OCI-LY3 (cell line): ENCODE results near the gene ISLR2.
"Not testable (repeated sequence)": the region's sequence is repeated elsewhere in the genome, so short reads cannot be mapped to it uniquely, and the experiment has no call there.

Experiments used
- H2AFZ ChIP-seq: fragments of 200-600, 300-600 bp; shearing (Covaris generic); 2 replicates; pipeline ENCODE4 v1.6.0; 2014; ENCODE audit warnings: antibody characterized with exemption, low read depth, low read length
- H3K27ac ChIP-seq: fragments of 200-600, 300-600 bp; sonication (generic); 2 replicates; pipeline ENCODE4 v1.5.1; 2014; ENCODE audit warnings: mild to moderate bottlenecking, low read length, moderate library complexity, mixed read lengths
- H3K27me3 ChIP-seq: fragments of 200-600, 300-600 bp; sonication (generic); 2 replicates; pipeline ENCODE4 v1.6.1; 2014; ENCODE audit warnings: low read depth, low read length, mixed read lengths
- H3K36me3 ChIP-seq: fragments of 200-600, 300-600 bp; sonication (generic); replicated peaks from 2 replicates; pipeline ENCODE3; 2014; ENCODE audit warnings: low read depth, low read length, mixed read lengths
- H3K4me1 ChIP-seq: fragments of 300-600, 200-600 bp; sonication (generic); 2 replicates; pipeline ENCODE4 v1.6.1; 2014; ENCODE audit warnings: low read length, mixed read lengths
- H3K4me2 ChIP-seq: fragments of 200-600, 300-600 bp; sonication (generic); 2 replicates; pipeline ENCODE4 v1.6.1; 2014; ENCODE audit warnings: low read length, mixed read lengths
- H3K4me3 ChIP-seq: fragments of 300-600, 200-600 bp; sonication (generic); 2 replicates; pipeline ENCODE4 v1.5.1; 2014; ENCODE audit warnings: antibody characterized with exemption, mild to moderate bottlenecking, low read length, moderate library complexity
- H3K79me2 ChIP-seq: fragments of 300-600, 200-600 bp; shearing (Covaris generic); 2 replicates; pipeline ENCODE4 v1.6.1; 2014; ENCODE audit warnings: mild to moderate bottlenecking, low read length, mixed read lengths
- H3K9ac ChIP-seq: fragments of 300-600, 200-600 bp; shearing (Covaris generic); 2 replicates; pipeline ENCODE4 v1.6.0; 2014; ENCODE audit warnings: mild to moderate bottlenecking, low read length, moderate library complexity
- H3K9me3 ChIP-seq: fragments of 200-600, 300-600 bp; shearing (Covaris generic); 2 replicates; pipeline ENCODE4 v1.6.1; 2014; ENCODE audit warnings: low read length, mixed read lengths; ENCODE audit not compliant: insufficient read depth
- H4K20me1 ChIP-seq: fragments of 200-600, 300-600 bp; sonication (generic); 2 replicates; pipeline ENCODE4 v1.6.1; 2016; ENCODE audit warnings: low read length, mixed read lengths; ENCODE audit not compliant: insufficient read depth
- CTCF ChIP-seq: fragments of 200-600, 300-600 bp; sonication (generic); IDR thresholded peaks from 2 replicates; pipeline ENCODE4 v1.5.1; 2014; ENCODE audit warnings: antibody characterized with exemption, low read length, low read depth
- EZH2phosphoT487 ChIP-seq: fragments of 200-600 bp; shearing (Covaris generic); IDR thresholded peaks from 2 replicates; pipeline ENCODE4 v1.6.1; 2018; ENCODE audit warnings: antibody characterized with exemption, mixed run types, low read depth

ISLR2 gene

GRCh38 chr15:74158855-74159650, 28.7 kb downstream of the ISLR2 start:
- Histone ChIP-seq H3K4me1 (peaks cover 32% of the 10 kb centered on the region), H3K9me3 (no peaks in the 10 kb centered on the region), H4K20me1 (no peaks in the 10 kb centered on the region), H3K27me3 (peaks cover 43% of the 10 kb centered on the region), H2AFZ (no peak overlapping the region), H3K9ac (no peak overlapping the region), H3K27ac (peak overlapping the region; percentile 4; the same call in 1 of the 2 replicates), H3K4me2 (peak overlapping the region; percentile 59), H3K36me3 (no peaks in the 10 kb centered on the region), H3K4me3 (peak overlapping the region; percentile 28), H3K79me2 (no peaks in the 10 kb centered on the region)
- TF ChIP-seq EZH2phosphoT487 = no peak
- TF ChIP-seq CTCF = no peak

GRCh38 chr15:74159773-74160172, 29.4 kb downstream of the ISLR2 start:
- H3K79me2 ChIP-seq = no peaks in the 10 kb centered on the region
- H2AFZ ChIP-seq = no peak overlapping the region
- H3K4me1 ChIP-seq = peaks cover 32% of the 10 kb centered on the region
- H3K36me3 ChIP-seq = no peaks in the 10 kb centered on the region
- no peak for TF ChIP-seq CTCF
- no peak for TF ChIP-seq EZH2phosphoT487
- H4K20me1 ChIP-seq = no peaks in the 10 kb centered on the region
- no peak overlapping the region for H3K4me3 ChIP-seq
- H3K27ac ChIP-seq = no peak overlapping the region
- peak overlapping the region; percentile 59 for H3K4me2 ChIP-seq
- H3K9me3 ChIP-seq = no peaks in the 10 kb centered on the region
- peaks cover 40% of the 10 kb centered on the region for H3K27me3 ChIP-seq
- no peak overlapping the region for H3K9ac ChIP-seq

- not testable (repeated sequence) for H3K4me3 ChIP-seq, H3K79me2 ChIP-seq, H4K20me1 ChIP-seq, H3K4me2 ChIP-seq, H3K27ac ChIP-seq, H3K36me3 ChIP-seq, H2AFZ ChIP-seq, H3K9ac ChIP-seq, H3K9me3 ChIP-seq
- H3K27me3 ChIP-seq = peaks cover 38% of the 10 kb centered on the region
- H3K4me1 ChIP-seq = peaks cover 32% of the 10 kb centered on the region
Measured at GRCh38 chr15:74160390-74160789, 30.0 kb downstream of the ISLR2 start.

- not testable (repeated sequence) for H3K9me3 ChIP-seq, H3K36me3 ChIP-seq, H2AFZ ChIP-seq, H3K9ac ChIP-seq, H3K4me2 ChIP-seq, H4K20me1 ChIP-seq, H3K4me3 ChIP-seq, H3K79me2 ChIP-seq, H3K27ac ChIP-seq
- H3K4me1 ChIP-seq = peaks cover 27% of the 10 kb centered on the region
- peaks cover 33% of the 10 kb centered on the region for H3K27me3 ChIP-seq
Measured at GRCh38 chr15:74162195-74162536, 31.8 kb downstream of the ISLR2 start.

GRCh38 chr15:74165461-74165860, 35.1 kb downstream of the ISLR2 start:
- Histone ChIP-seq H3K4me2 (no peak overlapping the region), H3K36me3 (no peaks in the 10 kb centered on the region), H4K20me1 (no peaks in the 10 kb centered on the region), H3K9ac (no peak overlapping the region), H3K9me3 (no peaks in the 10 kb centered on the region), H3K4me3 (no peak overlapping the region), H3K27me3 (peaks cover 25% of the 10 kb centered on the region; the same call in 1 of the 2 replicates), H3K79me2 (no peaks in the 10 kb centered on the region), H3K4me1 (no peaks in the 10 kb centered on the region), H2AFZ (no peak overlapping the region), H3K27ac (no peak overlapping the region)
- TF ChIP-seq EZH2phosphoT487 = no peak
- TF ChIP-seq CTCF = no peak
